Measurements from ENCODE around the gene NELFB.

The NELFB gene

DNA sequence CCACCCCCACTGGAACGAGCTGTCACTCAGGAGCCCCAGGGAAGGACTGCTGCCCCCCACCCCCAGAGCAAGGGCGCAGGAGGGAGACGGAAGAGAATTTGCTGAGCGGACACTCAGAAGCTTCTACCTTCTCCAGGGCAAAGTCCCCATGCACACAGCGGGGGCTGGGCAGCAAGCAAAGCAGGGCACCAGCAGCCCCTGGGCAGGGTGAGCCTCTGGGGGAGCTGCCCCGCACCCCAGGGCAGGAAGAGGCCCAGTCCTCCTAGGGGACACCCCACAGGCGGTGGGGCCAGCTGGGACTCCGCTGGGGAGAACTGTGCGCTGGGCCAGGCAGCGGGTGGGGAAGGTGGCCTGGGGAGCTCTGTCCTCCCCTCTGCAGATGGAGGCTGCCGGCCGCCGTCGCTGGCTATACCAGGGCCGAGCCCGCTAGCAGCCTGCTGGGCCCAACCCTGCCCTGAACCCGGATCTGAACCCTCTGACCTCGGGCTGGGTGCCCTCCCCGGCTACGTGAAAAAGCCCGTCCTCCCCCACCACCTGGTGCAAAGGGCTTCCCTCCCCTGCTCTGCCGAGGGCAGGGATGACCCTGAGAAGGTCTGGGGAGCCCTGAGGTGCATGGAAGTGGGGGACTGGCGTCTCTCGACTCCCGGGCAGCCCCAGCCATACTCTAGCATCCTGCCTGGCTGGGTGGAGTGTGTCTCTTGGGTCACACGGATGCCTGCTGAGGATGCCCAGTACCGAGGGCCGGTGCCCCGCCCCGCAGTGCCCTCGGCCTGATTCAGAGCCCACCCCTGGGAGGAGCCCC is 25.0 kb upstream of the NELFB start:
- Mint-ChIP-seq H3K4me3 (no peak overlapping the region), H3K36me3 (ENCODE audit: low read depth) (no peaks in the 10 kb centered on the region), H3K27me3 (ENCODE audit: low read depth) (peaks cover 7% of the 10 kb centered on the region), H3K9me3 (no peaks in the 10 kb centered on the region), H3K4me1 (peaks cover 9% of the 10 kb centered on the region), H3K27ac (peak overlapping the region in 2 of 3 experiments; percentile 72 to 73)
- TF ChIP-seq CTCF (IDR thresholded peaks at IDR 0.05; ENCODE audit: unreplicated experiment in 3 of 3) = no peak

DNA sequence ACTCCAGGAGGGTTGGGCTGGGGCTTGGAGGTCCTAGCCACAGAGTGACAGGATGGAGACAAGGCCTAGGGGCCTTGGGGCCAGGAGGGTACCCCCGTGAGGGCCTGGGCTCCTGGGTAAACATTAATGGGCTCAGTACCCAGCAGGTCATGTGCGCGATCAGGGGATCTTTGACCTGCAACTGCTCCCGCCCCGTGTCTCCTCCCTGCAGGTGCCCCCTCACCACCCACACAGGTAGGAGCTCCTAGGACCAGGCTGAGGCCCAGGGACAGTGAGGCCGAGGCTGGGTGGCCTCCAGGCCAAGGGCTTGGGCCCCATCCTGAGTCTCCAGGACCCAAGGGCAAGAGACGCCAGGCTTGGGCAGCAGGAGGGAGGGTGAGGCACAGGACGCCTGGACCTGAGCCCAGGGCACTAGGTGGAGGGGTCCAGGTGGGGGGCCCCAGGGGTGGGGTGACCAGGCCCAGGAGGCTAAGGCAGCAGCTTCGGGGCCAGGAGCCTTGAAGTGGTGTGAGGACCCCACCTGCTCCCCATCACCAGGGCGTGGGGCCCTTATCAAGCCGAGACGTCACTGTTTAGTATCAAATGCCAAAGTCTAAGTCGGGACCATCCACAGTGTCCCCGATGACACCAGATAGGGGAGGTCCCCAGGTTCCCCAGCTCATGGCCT is 24.3 kb upstream of the NELFB start, which contains the start of gene SLC34A3:
SLC34A3 (plus strand) TSS at position 197 of the 667 bp plus-strand sequence. CDS start 802 bp downstream, outside the sequence.
- H3K4me1 Mint-ChIP-seq = peaks cover 9% of the 10 kb centered on the region
- peak within 1 kb of the TSS in 2 of 3 experiments; percentile 72 to 73 for H3K27ac Mint-ChIP-seq
- H3K9me3 Mint-ChIP-seq = no peaks in the 10 kb centered on the region
- H3K4me3 Mint-ChIP-seq = no peak within 1 kb of the TSS
- no peak for TF ChIP-seq CTCF (IDR thresholded peaks at IDR 0.05; ENCODE audit: unreplicated experiment in 3 of 3)
- H3K36me3 Mint-ChIP-seq (ENCODE audit: low read depth) = no peaks in the 10 kb centered on the region
- H3K27me3 Mint-ChIP-seq (ENCODE audit: low read depth) = peaks cover 9% of the 10 kb centered on the region

DNA sequence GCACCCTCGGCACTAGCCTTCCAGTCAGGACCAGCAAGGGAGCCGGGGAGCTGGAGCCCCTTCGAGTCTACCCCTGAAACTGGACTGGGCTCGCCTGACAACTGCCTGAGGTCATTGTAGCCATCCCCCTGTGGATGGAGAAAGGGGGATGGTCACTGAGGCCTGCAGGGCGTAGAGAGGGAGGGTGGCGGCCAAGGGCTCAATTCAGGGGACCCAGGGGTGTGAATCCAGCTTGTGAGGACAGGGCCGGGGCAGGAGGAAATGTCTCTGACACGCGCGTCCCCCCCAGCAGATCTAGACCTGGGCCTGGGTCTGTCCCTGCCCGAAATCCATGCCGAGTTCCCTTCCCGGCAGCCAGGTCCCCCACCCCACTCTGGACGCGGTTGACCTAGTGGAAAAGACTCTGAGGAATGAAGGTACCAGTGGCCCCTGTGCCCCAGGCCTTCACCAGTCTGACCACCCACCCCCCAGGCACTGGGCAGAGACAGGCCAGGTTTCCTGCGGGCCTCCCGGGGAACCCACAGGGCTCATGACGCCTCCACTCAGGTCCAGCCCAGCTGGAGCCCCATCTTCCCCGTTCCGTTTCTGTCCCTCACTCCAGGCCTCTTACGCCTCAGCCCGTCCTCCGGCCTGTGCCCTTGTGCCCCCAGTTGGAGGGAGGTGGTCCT is 23.6 kb upstream of the NELFB start:
- Mint-ChIP-seq H3K27me3 (ENCODE audit: low read depth) (peaks cover 9% of the 10 kb centered on the region), H3K4me1 (peaks cover 9% of the 10 kb centered on the region), H3K27ac (no peak overlapping the region), H3K36me3 (ENCODE audit: low read depth) (no peaks in the 10 kb centered on the region), H3K4me3 (no peak overlapping the region), H3K9me3 (no peaks in the 10 kb centered on the region)
- no peak for TF ChIP-seq CTCF (IDR thresholded peaks at IDR 0.05; ENCODE audit: unreplicated experiment in 3 of 3)

GRCh38 chr9:137232101-137232500 is 23.0 kb upstream of the NELFB start:
- H3K27me3 Mint-ChIP-seq (ENCODE audit: low read depth) = peaks cover 9% of the 10 kb centered on the region
- no peak overlapping the region for H3K4me3 Mint-ChIP-seq
- H3K27ac Mint-ChIP-seq = no peak overlapping the region
- no peak for TF ChIP-seq CTCF (IDR thresholded peaks at IDR 0.05; ENCODE audit: unreplicated experiment in 3 of 3)
- H3K36me3 Mint-ChIP-seq (ENCODE audit: low read depth) = no peaks in the 10 kb centered on the region
- no peaks in the 10 kb centered on the region for H3K9me3 Mint-ChIP-seq
- H3K4me1 Mint-ChIP-seq = peaks cover 9% of the 10 kb centered on the region

DNA sequence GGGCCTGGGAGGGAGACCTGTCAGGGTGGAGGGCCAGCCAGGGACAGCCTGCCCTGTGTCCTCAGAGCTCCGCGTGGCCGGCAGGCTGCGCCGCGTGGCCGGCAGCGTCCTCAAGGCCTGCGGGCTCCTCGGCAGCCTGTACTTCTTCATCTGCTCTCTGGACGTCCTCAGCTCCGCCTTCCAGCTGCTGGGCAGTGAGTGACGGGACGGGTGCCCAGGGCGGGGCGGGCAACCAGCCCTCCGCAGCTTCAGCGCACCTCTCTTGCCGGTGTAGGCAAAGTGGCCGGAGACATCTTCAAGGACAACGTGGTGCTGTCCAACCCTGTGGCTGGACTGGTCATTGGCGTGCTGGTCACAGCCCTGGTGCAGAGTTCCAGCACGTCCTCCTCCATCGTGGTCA is 22.6 kb upstream of the NELFB start:
- no peaks in the 10 kb centered on the region for H3K36me3 Mint-ChIP-seq (ENCODE audit: low read depth)
- no peak overlapping the region for H3K4me3 Mint-ChIP-seq
- no peaks in the 10 kb centered on the region for H3K9me3 Mint-ChIP-seq
- peaks cover 8% of the 10 kb centered on the region for H3K27me3 Mint-ChIP-seq (ENCODE audit: low read depth)
- no peak overlapping the region for H3K27ac Mint-ChIP-seq
- peaks cover 10% of the 10 kb centered on the region for H3K4me1 Mint-ChIP-seq
- no peak for TF ChIP-seq CTCF (IDR thresholded peaks at IDR 0.05; ENCODE audit: unreplicated experiment in 3 of 3)

Data from nephron (organoid).